ENCODE results near the gene TPCN2.

TPCN2 gene

GRCh38 chr11:69060806-69061712 is 12.3 kb downstream of the TPCN2 start:
- no peak for FAIRE-seq
- TF ChIP-seq, protein P1, sequence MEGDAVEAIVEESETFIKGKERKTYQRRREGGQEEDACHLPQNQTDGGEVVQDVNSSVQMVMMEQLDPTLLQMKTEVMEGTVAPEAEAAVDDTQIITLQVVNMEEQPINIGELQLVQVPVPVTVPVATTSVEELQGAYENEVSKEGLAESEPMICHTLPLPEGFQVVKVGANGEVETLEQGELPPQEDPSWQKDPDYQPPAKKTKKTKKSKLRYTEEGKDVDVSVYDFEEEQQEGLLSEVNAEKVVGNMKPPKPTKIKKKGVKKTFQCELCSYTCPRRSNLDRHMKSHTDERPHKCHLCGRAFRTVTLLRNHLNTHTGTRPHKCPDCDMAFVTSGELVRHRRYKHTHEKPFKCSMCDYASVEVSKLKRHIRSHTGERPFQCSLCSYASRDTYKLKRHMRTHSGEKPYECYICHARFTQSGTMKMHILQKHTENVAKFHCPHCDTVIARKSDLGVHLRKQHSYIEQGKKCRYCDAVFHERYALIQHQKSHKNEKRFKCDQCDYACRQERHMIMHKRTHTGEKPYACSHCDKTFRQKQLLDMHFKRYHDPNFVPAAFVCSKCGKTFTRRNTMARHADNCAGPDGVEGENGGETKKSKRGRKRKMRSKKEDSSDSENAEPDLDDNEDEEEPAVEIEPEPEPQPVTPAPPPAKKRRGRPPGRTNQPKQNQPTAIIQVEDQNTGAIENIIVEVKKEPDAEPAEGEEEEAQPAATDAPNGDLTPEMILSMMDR (IDR thresholded peaks at IDR 0.05; ENCODE audit: insufficient read depth, missing control alignments) = no peak

GRCh38 chr11:69061713-69062053 is 13.0 kb downstream of the TPCN2 start:
- no peak for FAIRE-seq
- DNase-seq (ENCODE audit: insufficient read length, low spot score) = no peak
- TF ChIP-seq, protein P1 (IDR thresholded peaks at IDR 0.05; ENCODE audit: insufficient read depth, missing control alignments) = no peak

More at GRCh38 chr11:69060806-69061712, 12.3 kb downstream of the TPCN2 start:
- no peak for DNase-seq (ENCODE audit: insufficient read length, low spot score)

DNA sequence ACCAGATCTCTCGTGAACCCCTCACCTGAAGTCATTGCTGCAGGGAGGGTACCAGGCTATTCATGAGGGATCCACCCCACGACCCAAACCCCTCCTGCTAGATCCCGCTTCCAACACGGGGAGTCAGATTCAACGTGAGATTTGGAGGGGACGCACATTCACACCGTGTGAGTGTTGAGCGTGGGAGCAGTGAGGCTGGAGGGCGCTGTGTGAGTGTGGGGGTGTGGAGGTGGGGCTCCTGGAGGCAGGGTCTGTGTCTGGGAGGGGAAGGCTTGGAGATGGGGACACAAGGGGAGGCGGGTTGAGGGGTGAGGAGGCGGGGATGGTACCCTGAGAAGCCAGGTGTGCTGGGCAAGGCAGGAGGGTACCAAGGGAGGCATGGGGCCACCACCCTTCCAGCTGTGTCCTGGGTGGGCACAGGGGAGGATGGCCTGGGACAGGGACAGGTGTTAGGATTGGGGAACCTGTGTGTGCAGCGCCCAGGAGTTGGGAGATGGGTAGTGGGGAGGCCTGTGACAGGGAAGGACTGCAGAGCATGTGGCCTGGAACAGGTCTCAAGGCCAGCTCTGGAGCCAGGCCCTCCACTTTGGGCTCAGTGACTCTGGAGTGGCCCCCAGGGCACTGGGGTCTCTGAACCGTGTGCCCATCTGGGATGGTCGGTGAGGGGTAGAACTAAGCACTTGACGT is 13.6 kb downstream of the TPCN2 start:
- no peak for FAIRE-seq
- TF ChIP-seq, protein P1 (IDR thresholded peaks at IDR 0.05; ENCODE audit: insufficient read depth, missing control alignments) = no peak
- no peak for DNase-seq (ENCODE audit: insufficient read length, low spot score)

DNA sequence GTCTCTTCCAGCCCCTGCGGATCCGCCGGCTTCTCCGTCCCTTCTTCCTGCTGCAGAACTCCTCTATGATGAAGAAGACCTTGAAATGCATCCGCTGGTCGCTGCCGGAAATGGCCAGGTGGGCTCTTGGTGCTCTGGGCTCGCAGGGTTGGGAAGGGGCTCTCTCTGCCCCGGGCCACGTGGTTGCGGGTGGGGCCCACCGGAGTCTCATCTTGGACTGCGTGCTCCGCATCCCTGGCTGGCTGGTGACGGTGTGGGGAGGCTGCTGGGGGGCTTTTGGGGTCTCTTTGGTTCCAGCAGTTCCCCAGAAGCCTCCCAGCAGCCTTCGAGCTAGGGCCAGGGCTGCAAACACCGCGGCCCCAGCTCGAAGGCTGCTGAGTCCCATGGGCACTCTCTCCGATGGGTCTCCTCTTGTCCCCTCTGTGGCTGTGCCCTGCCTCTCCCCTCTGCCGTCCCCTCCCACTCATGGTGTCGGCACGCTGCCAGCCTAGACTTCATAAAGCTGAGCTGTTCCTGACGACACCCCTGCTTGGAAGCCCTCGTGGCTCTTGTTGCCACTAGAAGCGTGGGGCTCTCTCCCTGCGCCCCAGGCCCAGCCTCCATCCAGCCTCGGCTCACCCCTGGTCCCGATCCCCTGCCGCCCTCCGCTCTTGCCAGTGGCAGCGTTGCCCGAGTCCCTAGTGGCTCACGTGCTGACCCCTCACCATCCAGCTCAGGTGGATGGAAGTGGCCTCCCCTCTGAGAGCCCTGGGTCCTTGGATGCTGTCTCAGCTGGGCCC is 14.3 kb downstream of the TPCN2 start:
- DNase-seq (ENCODE audit: insufficient read length, low spot score) = no peak
- TF ChIP-seq, protein P1 (IDR thresholded peaks at IDR 0.05; ENCODE audit: insufficient read depth, missing control alignments) = no peak
- FAIRE-seq = no peak

- DNase-seq (ENCODE audit: insufficient read length, low spot score) (no peak), FAIRE-seq (no peak)
- TF ChIP-seq, protein P1 (IDR thresholded peaks at IDR 0.05; ENCODE audit: insufficient read depth, missing control alignments) = no peak
These were observed 15.0 kb downstream of the TPCN2 start for GRCh38 chr11:69063652-69064260.

- no peak for DNase-seq (ENCODE audit: insufficient read length, low spot score)
These were observed 15.7 kb downstream of the TPCN2 start for GRCh38 chr11:69064394-69064957.

More at GRCh38 chr11:69064394-69064957, 15.7 kb downstream of the TPCN2 start:
- no peak for FAIRE-seq
- TF ChIP-seq, protein P1 (IDR thresholded peaks at IDR 0.05; ENCODE audit: insufficient read depth, missing control alignments) = no peak
